ENCODE measurements around the gene FREM2.

Gene FREM2

GRCh38 chr13:38688674-38689073 lies 1.8 kb downstream of the FREM2 start:
- no peak for FAIRE-seq

DNA sequence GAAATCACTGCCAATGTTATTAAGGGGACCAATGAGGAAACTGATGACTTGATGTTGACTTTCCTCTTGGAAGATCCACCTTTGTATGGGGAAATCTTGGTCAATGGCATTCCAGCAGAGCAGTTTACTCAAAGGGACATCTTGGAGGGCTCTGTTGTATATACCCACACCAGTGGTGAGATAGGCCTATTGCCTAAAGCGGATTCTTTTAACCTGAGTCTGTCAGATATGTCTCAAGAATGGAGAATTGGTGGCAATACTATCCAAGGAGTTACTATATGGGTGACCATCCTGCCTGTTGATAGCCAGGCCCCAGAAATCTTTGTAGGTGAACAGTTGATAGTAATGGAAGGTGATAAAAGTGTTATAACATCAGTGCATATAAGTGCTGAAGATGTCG lies 3.4 kb downstream of the FREM2 start:
- FAIRE-seq, result no peak

DNA sequence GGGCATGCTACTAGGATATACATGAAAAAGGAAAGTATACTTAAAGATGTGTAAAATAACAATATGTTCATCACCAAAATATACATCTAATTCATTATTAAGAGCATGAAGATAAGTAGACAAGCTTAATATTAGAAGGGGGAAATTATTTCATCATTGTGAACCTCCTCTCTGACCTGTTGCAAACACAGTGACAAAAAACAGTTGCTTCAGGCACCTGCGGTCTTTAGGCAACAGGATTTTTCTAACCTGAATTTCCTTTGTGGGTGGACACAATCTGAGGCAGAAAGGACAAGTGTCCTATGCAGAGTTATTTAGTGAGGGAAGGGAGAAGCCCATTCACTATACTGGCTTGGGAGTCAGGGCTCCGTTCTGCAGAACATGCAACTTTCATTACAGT lies 6.3 kb downstream of the FREM2 start:
- FAIRE-seq, result no peak

DNA sequence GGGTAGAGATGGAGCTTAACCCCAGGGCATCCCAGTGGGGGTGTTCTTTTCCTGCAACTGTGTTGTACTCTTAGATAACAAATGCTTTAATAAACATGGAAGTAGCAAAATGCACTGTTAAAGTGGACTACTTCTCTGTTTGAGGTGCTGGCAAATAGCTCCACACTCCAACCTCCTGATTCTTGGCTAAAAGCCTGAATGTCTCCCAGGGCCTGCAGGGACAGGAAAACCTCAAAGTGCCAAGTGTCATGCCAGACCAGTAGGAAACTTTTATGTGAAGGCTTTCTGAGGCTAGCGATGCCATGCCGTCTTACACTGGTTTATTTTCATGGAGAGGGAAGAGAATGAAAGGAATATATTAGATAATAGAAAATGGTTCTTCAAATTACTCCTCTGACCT lies 6.8 kb downstream of the FREM2 start:
- FAIRE-seq, result no peak

DNA sequence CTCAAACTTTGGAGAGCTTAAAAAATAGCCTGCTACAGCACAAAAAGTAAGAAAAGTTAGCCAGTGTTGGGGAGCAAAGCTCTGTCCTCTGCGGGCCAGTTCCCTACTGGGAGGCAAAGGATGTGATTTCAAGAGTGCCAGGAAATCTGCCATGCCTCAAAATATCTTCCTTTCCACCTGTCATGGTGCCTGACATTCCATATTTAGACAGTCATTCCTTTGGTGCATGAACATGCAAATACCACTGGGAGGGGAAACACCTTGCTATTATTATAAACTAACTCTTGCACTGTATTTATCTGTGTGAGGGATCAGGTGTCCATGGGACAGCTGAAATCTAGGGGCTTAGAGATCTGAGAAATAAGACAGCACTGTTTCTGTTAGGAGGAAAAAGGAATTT lies 10.3 kb downstream of the FREM2 start:
- FAIRE-seq, result no peak

DNA sequence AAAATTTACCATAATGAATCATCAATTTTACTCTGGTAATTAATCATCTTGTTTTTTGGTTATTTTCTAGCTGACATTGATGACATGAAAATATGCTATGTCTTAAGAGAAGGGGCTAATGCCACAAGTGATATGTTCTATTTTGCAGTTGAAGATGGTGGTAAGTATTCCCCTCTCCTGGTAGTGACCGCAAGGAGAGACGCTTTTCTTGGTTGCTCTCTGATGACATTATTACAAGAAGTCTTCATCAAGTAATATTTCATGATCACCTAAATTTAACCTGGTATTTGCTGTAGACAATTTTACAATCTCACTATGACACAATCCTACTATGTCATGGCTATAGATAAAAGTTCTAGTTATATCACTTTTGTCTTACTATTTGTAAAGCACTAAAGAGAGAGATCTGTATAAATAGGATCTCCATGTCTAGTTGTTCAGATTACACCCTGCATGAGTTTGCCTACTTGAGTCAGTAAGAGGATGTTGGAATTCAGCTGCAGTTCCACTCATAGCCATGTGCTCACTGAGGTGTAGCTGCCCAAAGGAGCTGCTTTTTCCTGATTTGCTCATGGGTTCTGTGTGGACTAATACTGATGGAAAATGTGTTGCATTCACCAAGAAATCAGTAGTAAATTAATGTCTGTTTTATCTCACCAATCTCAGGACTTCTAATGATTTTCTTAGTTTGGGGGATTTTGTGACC lies 10.9 kb downstream of the FREM2 start:
- no peak for FAIRE-seq

- no peak for FAIRE-seq
Observed at GRCh38 chr13:38700051-38700450, 13.2 kb downstream of the FREM2 start.

DNA sequence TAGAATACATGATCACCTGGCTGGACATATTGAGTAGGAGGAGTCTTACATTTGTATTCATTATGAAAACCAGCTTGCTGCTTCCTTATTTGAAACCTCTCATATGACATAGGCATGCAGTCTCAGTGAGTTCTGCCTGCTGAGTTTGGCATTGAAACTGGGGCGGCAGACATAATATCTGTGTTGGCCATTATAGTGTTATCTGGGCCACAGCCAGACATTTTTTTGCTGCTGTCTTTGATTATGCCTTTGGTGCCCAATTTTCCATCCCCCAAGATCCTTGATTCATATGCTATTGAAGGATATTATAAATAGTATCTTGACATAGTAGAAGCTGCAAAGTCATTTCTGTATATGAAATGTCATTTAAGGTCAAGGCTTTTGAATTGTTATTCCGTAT lies 15.8 kb downstream of the FREM2 start:
- no peak for FAIRE-seq

DNA sequence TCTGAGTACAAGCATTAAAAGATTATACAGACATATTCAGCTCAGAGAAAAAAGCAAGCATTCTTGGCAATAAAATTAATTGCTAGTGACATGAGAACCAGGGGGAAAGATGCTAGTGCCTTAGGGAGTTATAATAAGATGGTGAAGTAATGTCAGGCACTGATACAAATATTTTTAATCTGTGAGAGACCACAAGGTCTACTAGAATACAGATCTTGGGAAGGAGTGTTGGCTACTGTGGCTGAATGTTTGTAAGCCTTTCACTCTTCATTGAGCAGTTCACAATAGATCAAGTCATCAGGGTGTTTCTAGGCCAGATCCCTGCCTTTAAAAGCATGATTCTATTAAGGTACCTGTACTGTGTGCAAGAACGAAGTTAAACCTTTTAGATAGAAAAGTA lies 16.4 kb downstream of the FREM2 start:
- FAIRE-seq, result no peak

DNA sequence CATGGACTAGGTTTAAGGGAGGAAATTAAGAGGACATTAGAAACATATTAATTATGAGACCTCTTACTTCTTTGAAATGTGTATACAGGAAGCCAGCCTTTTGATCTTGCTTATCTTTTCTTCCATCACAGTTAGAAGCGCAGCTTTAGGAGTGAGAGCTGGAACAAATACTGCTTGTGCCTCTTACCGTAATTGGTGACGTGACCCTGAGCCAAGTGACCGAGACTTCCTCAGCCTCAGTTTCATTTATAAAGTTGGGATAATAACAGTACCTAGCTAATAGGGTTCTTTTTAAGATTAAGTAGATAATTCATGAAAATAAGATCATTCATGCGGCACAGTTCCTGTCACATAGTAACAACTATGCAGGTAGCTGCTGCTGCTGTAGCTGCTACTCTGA lies 18.5 kb downstream of the FREM2 start:
- FAIRE-seq, result no peak

DNA sequence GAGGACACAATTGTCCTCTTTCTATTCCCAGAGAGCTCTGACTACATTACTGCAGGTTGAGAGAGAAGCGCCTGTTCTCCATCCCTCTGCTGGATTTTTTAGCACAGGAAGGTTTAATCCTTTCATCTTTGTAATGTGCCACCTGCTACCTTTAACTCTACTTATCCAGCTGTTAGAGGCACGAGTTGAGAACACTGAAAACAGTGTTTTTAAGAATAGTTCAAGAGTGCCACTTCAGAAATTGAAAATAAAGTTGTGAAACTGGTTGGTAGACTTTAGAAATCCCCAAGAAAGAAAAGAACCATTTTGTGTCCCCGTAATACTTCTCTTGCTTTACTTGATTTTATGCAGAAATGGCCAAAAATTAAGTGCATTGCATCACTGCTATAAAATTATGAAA lies 20.6 kb downstream of the FREM2 start:
- no peak for FAIRE-seq

DNA sequence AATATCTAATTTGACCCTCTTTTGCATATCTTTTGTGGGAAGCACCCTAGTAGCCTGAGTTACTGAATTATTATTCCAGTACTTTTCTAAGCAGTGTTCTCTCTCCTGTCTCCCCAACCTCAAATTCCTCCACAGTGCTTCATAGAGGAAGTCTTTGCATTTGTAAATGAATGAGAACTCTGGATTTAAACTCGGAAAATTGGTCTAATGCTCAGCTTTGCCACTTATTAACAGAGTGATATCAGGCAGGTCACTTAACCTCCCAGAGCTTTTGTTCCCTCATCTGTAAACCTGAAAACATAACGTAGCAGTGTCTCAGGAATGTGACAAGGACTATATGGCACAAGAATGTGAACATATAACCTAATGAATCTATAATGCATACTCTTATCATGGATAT lies 26.2 kb downstream of the FREM2 start:
- FAIRE-seq, result no peak

DNA sequence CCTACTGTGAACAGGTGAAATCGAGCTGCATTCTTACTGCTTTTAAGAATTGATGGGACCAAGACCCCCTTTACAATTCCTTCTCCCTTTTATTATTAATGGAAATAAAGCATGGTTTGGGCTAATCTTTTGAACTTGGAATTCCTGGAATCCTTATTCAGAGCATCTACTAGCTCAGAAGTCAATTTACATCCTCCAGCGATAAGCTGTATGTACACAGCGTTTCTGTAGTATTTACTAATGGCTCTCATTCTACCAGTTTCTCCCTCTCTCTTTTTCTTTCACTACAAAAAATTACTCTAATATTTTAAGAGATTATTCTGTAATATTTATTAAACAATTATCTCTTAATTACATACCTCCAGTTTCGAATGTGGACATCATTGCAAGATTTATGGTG lies 31.5 kb downstream of the FREM2 start:
- no peak for FAIRE-seq

DNA sequence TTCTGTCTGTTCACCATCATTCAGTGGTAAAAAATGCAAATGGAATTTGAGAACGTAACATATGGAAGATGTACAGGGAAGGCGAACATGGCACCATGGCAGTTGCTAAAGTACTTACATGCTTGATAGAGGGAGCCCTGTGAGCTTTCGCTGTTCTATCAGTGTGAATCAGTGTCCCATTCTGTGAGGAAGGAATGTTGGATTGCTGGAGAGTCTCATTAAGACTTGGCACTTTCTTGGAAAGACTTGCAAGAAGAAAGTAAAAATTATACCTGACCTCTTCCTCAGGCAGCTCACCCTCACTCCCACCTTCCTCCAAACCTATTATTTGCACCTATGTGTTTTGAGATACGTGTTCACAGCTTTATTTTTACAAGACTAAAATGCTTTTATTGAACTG lies 43.5 kb downstream of the FREM2 start:
- no peak for FAIRE-seq

DNA sequence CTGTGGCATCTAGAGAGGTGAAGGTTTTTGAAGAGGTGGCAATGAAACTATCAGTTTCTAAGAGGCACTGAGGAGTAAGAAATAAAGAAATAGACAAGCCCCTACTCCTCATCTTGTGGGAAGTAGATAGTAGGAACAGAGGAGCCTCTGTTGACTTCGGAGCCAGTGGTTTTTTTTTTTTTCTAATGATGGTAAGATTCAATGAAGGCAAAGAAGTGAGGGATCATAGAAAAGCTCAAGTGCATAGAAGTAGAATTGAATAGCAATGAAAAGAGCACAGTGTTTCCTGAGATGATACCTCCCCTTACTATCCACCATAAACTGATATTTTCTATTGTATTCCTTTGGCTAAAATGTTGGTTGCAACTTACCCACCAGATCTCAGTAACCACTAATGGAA lies 46.3 kb downstream of the FREM2 start:
- FAIRE-seq, result no peak

DNA sequence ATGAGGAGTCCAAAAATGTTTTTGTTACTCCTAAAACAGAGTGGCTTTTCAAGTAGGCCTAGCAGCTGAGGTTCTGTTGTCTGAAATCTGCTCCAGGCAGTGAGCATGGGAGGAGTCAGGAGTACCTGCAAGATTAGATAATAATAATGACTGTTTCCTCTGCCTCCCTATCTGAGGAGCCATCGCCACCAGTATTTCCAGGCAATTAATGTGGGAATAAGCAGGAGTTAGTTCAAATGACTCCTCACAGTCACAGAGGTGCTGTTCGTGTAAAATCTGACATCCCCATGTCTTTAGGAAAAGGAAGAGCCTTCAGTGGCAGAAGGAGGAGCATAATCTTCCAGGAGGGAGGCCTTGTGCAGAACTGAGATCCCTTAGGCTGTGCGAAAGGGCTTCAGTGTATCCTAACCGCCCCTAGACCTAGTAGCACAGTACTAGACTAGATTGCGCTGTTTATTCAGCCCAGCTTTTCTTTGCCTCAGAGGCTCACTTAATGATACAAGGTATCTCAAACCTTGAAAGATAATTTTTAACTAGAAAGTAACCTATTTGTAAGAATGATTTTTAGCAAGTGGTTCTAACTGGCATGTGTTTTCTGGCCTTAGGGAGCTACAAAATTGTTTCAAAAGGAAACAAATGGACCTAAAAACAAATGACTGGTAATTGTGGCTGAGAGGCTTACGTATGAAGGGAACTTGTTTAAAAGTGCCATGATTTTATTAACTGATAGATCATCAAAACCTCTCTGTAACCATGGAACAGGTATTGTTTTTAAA lies 49.0 kb downstream of the FREM2 start:
- no peak for FAIRE-seq

DNA sequence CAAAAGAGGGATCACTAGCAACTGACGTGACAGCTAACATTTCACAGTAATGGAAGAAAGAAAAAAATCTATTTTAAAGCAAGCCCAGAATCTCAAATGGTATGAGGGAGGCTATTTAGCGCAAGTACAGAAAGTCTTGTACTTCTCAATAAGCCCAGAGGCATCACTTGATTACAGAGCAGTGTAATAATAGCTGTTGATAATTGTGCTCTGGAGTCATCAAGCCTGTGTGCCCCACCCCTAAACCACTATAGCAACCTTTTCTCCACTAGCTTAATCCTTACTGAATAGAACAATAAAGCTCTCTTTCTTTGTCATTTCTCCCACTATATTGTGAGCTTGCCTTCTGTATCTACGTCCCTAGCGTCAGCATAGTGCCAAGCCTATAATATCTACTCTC lies 56.6 kb downstream of the FREM2 start:
- FAIRE-seq, result no peak

GRCh38 chr13:38752686-38753085 lies 65.8 kb downstream of the FREM2 start:
- FAIRE-seq, result no peak

DNA sequence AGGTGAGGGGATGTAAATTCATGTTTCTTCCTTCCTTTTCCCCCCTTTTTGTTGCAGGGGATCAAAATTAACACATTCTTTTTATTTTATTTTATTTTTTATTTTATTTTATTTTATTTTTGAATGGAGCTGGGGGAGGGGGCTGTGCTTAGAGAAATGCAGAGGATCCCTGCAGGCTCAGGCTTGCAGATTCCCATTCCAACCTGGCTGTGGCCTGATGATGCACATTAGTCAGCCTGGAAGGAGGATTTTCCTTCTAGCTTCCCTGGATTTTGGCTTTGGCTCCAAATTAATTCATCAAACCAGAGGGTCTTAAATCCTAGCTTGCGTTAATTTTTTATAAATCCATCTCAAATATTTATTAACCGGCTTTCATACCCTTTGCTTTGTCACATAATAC lies 67.0 kb downstream of the FREM2 start:
- FAIRE-seq, result no peak

DNA sequence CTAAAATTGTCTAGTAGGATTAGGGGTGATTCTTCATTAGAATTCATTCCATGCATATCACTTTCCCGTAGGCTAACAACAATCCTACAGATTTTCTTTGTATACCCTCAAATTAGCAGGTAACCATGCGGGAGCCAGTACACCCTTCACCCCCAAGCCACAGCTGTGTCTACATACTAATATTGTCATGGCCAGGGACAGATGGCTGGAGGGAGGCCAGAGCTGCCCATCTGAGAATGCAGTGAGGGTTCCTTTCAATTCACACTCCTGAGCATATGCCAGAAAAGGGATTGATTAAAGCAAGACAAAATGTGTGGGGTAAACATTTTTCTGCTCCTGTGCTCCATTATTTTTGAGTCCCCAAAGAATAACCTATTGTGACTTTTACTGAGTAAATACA lies 68.9 kb downstream of the FREM2 start:
- FAIRE-seq, result no peak

- FAIRE-seq, result no peak
Observed at GRCh38 chr13:38758277-38758676, 71.4 kb downstream of the FREM2 start.

GRCh38 chr13:38759390-38759789 lies 72.5 kb downstream of the FREM2 start:
- no peak for FAIRE-seq

- FAIRE-seq, result no peak
Observed at GRCh38 chr13:38763446-38764381, 76.8 kb downstream of the FREM2 start.

DNA sequence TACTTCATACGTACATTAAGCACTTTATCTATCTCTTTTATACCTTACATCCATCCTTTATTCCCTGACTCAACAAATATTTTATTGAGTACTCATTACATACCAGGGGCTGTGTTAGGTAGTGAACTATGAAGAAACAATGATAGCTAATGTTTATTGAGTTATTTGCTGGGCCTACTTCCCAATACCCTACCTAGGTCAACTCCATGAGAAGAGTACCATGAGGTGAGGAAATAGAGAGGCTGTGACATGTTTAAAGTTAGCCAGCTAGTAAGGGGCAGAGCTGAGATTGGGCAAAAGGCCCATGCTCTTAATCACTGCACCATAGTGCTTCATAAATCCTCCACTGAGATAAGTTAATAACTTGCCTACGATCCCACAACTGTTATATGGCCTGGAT lies 79.9 kb downstream of the FREM2 start:
- FAIRE-seq, result no peak

Data from A204.1 (cell line).